ENCODE results near the gene DNMT1. TPM values are rescaled to one million over a fixed set of nuclear protein-coding genes. Genes with fewer than 3 reads are reported as not detected.

Gene DNMT1
- total RNA-seq, 6 donors from 2014 or later: 54.0 to 166 (median 63.9) TPM

DNA sequence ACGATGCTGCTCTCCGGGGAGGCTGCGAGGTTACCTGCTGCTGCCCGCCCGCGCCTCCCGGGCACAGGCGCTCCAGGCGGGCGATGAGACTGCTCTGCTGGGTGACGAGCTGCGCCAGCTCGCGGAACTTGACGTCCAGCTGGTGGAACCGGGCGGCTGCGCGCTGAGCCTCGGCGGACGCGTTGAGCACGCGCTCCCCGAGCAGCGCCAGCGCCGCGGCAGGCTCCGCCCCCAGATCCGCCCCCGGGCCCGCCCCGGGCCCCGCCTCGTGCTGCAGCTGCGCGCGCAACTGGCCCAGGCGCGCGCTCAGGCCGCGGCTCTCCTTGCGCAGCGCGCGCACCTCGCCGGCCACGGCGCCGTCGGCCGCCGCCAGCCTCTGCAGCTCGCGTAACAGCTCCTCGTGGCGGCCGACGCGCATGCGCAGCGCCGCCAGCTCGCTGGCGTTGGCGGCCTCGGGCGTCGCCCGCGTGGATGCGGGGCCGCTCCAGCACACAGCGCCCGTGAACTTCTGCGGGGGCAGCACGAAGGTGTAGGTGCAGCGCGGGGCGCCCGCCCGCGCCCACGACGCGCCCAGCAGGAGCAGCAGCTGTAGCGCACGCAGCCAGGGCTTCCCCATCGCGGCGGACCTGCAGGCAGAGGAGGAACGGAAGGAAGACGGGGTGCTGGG is 98.7 kb downstream of the DNMT1 start:
- no peaks in the 10 kb centered on the region for H3K9me3 ChIP-seq
- ATAC-seq (ENCODE audit: low FRiP score in 2 of 2): peak; percentile 91 to 94
- peak overlapping the region; percentile 60 to 83 (median 78) for H3K27ac ChIP-seq
- whole genome bisulfite sequencing, 2 donors: 20 to 30% methylated on average over 3 to 15 of the region's 97 CpGs
- H3K36me3 ChIP-seq: peaks cover 0 to 26% (median 15%) of the 10 kb centered on the region in 4 donors
- H3K27me3 ChIP-seq: no peaks in the 10 kb centered on the region
- DNase-seq: peak; percentile 91 to 99
- TF ChIP-seq EP300 (IDR thresholded peaks at IDR 0.05): no peak
- peak in 5 of 6 experiments; percentile 6 to 52 (median 29) for TF ChIP-seq CTCF (IDR thresholded peaks at IDR 0.05)
- TF ChIP-seq POLR2A (IDR thresholded peaks at IDR 0.05): peak in 1 of 4 donors; percentile 79
- TF ChIP-seq POLR2AphosphoS5 (IDR thresholded peaks at IDR 0.05): peak in 1 of 2 donors; percentile 34
- H3K4me1 ChIP-seq: peaks cover 7 to 15% (median 11%) of the 10 kb centered on the region in 4 donors
- H3K4me3 ChIP-seq: peak overlapping the region; percentile 28 to 61 (median 57)

- H3K27ac ChIP-seq: peak overlapping the region; percentile 17 to 83 (median 66)
- no peaks in the 10 kb centered on the region for H3K27me3 ChIP-seq
- 43 to 58% methylated on average over 6 to 7 of the region's 7 CpGs for WGBS, 2 donors
- peak overlapping the region in 3 of 4 donors; percentile 33 to 61 (median 54) for H3K4me3 ChIP-seq
- DNase-seq: no peak
- H3K36me3 ChIP-seq: peaks cover 0 to 30% (median 19%) of the 10 kb centered on the region in 4 donors
- no peak for ATAC-seq (ENCODE audit: low FRiP score in 2 of 2)
- no peak for TF ChIP-seq CTCF (IDR thresholded peaks at IDR 0.05)
- no peak for TF ChIP-seq EP300 (IDR thresholded peaks at IDR 0.05)
- TF ChIP-seq POLR2AphosphoS5 (IDR thresholded peaks at IDR 0.05): no peak
- no peak for TF ChIP-seq POLR2A (IDR thresholded peaks at IDR 0.05)
- peaks cover 7 to 15% (median 11%) of the 10 kb centered on the region in 4 donors for H3K4me1 ChIP-seq
- H3K9me3 ChIP-seq: no peaks in the 10 kb centered on the region
Observed at GRCh38 chr19:10095622-10095947, 99.2 kb downstream of the DNMT1 start.

GRCh38 chr19:10093295-10094186 is 101.2 kb downstream of the DNMT1 start:
- DNase-seq: peak in 1 of 2 donors; percentile 50
- ATAC-seq (ENCODE audit: low FRiP score in 2 of 2): no peak
- no peaks in the 10 kb centered on the region for H3K9me3 ChIP-seq
- peaks cover 7 to 15% (median 11%) of the 10 kb centered on the region in 4 donors for H3K4me1 ChIP-seq
- peaks cover 0 to 45% (median 26%) of the 10 kb centered on the region in 4 donors for H3K36me3 ChIP-seq
- 90 to 92% methylated on average over 16 to 21 of the region's 22 CpGs for WGBS, 2 donors
- TF ChIP-seq POLR2A (IDR thresholded peaks at IDR 0.05): no peak
- TF ChIP-seq CTCF (IDR thresholded peaks at IDR 0.05): no peak
- TF ChIP-seq EP300 (IDR thresholded peaks at IDR 0.05): no peak
- TF ChIP-seq POLR2AphosphoS5 (IDR thresholded peaks at IDR 0.05): no peak
- H3K4me3 ChIP-seq: no peak overlapping the region
- H3K27ac ChIP-seq: no peak overlapping the region
- no peaks in the 10 kb centered on the region for H3K27me3 ChIP-seq

DNA sequence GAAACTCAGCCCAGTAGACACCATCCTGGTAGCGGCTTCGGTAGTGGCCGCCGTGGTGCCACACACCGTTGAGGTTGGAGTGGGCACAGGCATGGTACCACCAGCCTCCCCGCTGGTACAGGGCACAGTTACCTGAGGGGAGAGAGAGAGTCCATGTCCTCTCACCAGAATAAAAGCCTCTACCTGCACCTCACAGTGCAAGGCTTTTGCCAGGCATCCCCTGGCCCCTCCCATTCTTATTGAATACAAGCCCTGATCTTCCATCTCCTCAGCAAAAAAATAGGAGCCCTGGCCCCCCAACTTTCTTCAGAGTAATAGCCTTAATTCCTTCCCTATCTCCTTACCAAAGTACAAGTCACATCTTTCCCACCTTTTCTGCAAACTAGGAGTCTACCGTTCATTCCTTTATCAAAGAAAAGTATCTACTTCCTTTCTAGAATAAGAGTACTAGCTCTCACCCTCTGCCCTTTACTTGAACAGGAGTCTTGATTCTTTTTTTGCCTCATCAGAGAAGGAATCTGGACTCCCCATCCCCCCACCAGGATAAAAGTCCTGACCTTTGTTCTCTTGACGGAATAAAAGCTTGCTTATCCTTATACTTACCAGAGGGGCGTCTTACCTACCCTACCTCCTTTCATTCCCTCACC is 102.0 kb downstream of the DNMT1 start:
- Histone ChIP-seq H3K4me3 (no peak overlapping the region), H3K27me3 (no peaks in the 10 kb centered on the region), H3K9me3 (no peaks in the 10 kb centered on the region), H3K36me3 (peaks cover 0 to 45% (median 26%) of the 10 kb centered on the region in 4 donors), H3K27ac (no peak overlapping the region), H3K4me1 (peaks cover 7 to 15% (median 11%) of the 10 kb centered on the region in 4 donors)
- TF ChIP-seq POLR2A (IDR thresholded peaks at IDR 0.05) (no peak), EP300 (IDR thresholded peaks at IDR 0.05) (no peak), POLR2AphosphoS5 (IDR thresholded peaks at IDR 0.05) (no peak), CTCF (IDR thresholded peaks at IDR 0.05) (no peak)
- 88 to 95% methylated on average over 9 of the region's 9 CpGs for WGBS, 2 donors
- no peak for DNase-seq
- no peak for ATAC-seq (ENCODE audit: low FRiP score in 2 of 2)

Measured in upper lobe of left lung (tissue), 6 donors.